ENCODE results near the gene SAA2.
"Not testable (repeated sequence)": the region's sequence is repeated elsewhere in the genome, so short reads cannot be mapped to it uniquely, and the experiment has no call there.

The SAA2 gene

DNA sequence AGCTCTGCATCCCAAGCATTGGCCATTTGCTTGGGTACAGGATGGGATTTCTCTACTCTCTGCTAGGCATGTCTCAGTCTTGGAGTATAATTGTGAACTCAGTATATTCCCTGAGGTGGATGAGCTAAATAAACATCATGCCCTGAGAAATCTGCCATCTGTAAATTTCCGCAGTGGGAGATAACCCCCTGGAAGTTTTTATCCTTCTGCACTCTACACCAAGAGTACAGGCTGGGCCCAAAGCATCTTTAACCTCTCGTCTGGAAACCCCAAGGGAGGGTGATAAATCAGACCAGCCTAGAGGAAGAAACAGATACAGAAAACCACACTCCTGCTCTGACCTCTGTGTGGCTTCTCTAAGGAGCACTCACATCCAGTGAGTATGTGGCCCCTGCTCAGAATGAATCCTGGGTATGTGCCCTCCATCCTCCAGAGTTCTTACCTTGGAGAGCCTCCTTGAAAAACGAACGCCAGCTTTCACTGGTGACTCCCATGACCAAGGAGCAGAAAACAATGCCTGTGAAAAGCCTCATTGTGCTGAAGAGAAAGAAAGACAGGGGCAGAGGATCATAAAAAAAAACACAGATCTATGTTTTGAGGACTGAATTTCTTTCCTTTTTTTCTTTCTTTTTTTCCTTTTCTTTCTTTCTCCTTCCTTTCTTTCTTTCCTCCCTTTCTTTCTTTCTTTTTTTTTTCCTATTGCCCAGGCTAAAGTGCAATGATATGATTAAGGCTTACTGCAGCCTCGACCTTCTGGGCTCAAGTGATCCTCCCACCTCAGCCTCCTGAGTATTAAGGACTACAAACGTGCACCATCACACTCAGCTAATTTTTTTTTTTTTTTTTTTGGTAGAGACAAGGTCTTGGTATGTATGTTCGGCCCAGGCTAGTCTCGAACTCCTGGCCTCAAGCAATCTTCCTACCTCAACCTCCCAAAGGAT, 12.8 kb downstream of the SAA2 start:
- H3K36me3 ChIP-seq (ENCODE audit: insufficient read depth, low read length): no peaks in the 10 kb centered on the region
- H3K4me1 ChIP-seq (ENCODE audit: insufficient read depth, low read length): no peaks in the 10 kb centered on the region
- H3K9me3 ChIP-seq (ENCODE audit: control insufficient read depth, insufficient read depth, low read length): no peaks in the 10 kb centered on the region
- H3K9ac ChIP-seq (ENCODE audit: low read depth, low read length): no peak overlapping the region

DNA sequence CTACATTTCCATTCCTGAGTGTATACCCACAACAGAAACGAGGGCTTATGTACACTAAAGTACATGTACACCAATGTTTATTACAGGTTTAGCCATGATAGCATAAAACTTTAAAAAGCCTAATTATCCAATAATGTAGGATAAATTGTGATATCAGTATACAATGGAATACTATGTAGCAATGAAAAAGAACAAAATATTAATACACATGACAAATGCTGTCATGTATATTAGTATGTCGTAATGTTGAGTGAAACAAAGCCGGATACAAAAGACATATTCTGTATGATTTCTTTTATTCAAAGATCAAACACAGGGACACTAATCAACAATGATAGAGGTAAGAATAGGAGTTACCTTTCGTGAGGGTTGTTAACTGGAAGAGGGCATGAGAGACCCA, 14.6 kb downstream of the SAA2 start:
- H3K9ac ChIP-seq (ENCODE audit: low read depth, low read length): no peak overlapping the region
- H3K9me3 ChIP-seq (ENCODE audit: control insufficient read depth, insufficient read depth, low read length): no peaks in the 10 kb centered on the region
- H3K36me3 ChIP-seq (ENCODE audit: insufficient read depth, low read length): no peaks in the 10 kb centered on the region
- no peaks in the 10 kb centered on the region for H3K4me1 ChIP-seq (ENCODE audit: insufficient read depth, low read length)

DNA sequence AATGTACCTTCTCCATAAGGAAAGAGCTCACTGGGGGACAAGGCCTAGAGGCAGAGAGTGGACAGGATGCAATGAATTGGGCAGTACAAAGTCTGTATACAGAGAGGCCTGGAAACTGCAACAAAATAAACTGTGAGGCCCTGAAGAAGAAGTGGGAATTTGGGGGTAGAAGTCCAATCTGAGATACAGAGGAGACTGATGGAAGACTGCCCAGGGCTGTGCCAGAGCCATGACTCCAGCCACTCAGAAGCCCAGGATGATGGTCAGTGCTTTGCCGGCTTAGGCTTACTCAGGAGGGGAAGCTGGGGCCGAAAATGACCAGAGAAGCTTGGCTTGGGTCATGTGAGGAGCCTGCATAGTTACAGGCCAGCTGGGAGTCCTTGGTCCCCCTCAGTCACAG, 17.6 kb downstream of the SAA2 start:
- Histone ChIP-seq H3K4me1 (ENCODE audit: insufficient read depth, low read length) (no peaks in the 10 kb centered on the region), H3K9me3 (ENCODE audit: control insufficient read depth, insufficient read depth, low read length) (no peaks in the 10 kb centered on the region), H3K9ac (ENCODE audit: low read depth, low read length) (no peak overlapping the region), H3K36me3 (ENCODE audit: insufficient read depth, low read length) (no peaks in the 10 kb centered on the region)

DNA sequence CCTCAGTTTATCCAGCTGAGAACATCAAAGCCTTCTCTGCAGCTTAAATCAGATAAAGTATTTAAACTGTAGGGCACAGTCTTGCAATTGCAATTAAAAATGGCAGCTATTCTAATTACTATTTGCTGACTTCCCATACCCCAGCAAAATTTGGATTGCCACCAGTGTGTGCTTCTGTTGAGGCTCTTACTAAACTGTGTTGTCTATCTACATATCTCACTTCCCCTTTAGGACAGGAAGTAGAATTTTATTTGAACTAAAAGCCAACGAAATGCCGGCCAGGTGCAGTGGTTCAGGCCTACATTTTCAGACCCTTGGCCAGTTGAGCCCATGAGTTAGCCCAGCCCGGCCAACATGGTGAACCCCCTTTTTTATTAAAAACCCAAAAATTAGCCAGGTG, 19.0 kb downstream of the SAA2 start:
- no peaks in the 10 kb centered on the region for H3K9me3 ChIP-seq (ENCODE audit: control insufficient read depth, insufficient read depth, low read length)
- H3K9ac ChIP-seq (ENCODE audit: low read depth, low read length): no peak overlapping the region
- no peaks in the 10 kb centered on the region for H3K4me1 ChIP-seq (ENCODE audit: insufficient read depth, low read length)
- no peaks in the 10 kb centered on the region for H3K36me3 ChIP-seq (ENCODE audit: insufficient read depth, low read length)

DNA sequence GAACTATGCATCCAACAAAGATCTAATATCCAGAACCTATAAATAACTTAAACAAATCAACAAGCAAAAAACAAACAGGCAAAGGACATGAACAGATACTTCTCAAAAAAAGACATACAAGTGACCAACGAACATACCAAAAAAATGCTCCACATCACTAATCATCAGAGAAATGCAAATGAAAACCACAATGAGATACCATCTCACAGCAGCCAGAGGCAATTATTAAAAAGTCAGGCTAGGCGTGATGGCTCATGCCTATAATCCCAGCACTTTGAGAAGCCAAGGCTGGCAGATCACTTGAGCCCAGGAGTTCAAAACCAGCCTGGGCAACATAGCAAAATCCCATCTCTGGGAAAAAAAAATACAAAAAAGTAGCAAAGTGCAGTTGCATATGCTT, 22.6 kb downstream of the SAA2 start:
- no peaks in the 10 kb centered on the region for H3K4me1 ChIP-seq (ENCODE audit: insufficient read depth, low read length)
- no peaks in the 10 kb centered on the region for H3K9me3 ChIP-seq (ENCODE audit: control insufficient read depth, insufficient read depth, low read length)
- H3K9ac ChIP-seq (ENCODE audit: low read depth, low read length): no peak overlapping the region
- H3K36me3 ChIP-seq (ENCODE audit: insufficient read depth, low read length): no peaks in the 10 kb centered on the region

DNA sequence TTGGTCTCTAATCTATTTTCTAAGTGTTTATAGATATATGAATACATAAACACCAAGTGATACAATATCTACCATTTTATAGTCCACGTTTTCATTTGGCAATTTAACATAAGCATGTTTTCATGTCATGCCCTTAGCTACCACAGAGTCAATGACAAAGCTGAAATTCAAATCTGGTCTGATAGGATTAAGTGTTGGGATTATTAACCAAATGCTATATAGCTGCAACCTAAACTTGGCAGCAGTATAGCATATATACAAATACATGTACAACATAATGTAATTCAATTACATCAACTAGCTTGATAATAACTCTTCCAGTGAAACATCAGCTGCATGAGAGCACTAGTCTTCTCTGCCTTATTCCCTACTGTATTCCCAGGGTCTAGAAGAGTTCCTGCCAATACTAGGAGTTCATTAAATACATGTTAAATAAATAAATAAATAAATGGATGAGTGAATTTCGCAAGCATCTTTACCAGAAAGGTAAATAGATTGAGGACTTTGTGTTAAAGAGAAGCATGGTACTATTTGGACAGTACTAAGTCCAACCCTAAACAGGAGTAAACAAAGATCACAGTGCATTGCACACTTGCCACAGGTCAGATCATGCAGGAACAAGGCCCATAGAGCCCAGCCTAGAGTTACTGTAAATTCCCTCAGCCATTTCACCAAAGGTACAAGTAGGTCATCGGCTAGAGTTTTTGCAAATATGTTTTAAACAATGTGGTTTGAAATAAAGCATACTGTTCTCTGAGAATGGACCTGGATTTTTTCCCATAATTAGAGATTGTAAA, 24.7 kb downstream of the SAA2 start:
- no peaks in the 10 kb centered on the region for H3K4me1 ChIP-seq (ENCODE audit: insufficient read depth, low read length)
- no peaks in the 10 kb centered on the region for H3K9me3 ChIP-seq (ENCODE audit: control insufficient read depth, insufficient read depth, low read length)
- H3K9ac ChIP-seq (ENCODE audit: low read depth, low read length): no peak overlapping the region
- no peaks in the 10 kb centered on the region for H3K36me3 ChIP-seq (ENCODE audit: insufficient read depth, low read length)

DNA sequence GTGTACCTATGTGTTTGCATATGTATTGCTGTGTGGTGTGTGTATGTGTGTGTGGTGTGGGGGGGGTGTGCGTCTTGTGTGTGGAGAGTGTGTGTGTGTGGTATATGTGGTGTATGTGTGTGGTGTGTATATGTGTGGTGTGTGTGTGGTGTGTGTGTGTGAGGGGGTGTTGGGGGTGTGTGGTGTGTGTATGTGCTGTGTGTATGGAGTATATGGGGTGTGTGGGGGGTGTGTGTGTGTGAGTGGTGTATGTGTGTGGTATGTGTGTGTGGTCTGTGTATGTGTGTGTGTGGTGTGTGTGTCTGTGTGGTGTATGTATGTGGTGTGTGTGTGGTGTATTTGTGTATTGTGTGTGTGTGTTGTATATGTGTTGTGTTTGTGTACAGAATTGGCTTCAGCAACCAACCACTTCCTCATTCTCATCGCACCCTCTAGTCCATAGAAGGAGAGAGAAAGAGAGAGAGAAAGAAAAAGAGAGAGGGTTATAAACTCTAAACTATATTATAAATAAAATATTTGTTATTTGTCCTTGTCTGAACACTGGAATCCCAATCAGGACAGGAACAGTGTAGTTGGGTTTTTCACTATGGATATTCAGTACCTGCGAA, 25.6 kb downstream of the SAA2 start:
- Histone ChIP-seq H3K9ac (ENCODE audit: low read depth, low read length) (no peak overlapping the region), H3K36me3 (ENCODE audit: insufficient read depth, low read length) (no peaks in the 10 kb centered on the region), H3K4me1 (ENCODE audit: insufficient read depth, low read length) (no peaks in the 10 kb centered on the region), H3K9me3 (ENCODE audit: control insufficient read depth, insufficient read depth, low read length) (no peaks in the 10 kb centered on the region)

DNA sequence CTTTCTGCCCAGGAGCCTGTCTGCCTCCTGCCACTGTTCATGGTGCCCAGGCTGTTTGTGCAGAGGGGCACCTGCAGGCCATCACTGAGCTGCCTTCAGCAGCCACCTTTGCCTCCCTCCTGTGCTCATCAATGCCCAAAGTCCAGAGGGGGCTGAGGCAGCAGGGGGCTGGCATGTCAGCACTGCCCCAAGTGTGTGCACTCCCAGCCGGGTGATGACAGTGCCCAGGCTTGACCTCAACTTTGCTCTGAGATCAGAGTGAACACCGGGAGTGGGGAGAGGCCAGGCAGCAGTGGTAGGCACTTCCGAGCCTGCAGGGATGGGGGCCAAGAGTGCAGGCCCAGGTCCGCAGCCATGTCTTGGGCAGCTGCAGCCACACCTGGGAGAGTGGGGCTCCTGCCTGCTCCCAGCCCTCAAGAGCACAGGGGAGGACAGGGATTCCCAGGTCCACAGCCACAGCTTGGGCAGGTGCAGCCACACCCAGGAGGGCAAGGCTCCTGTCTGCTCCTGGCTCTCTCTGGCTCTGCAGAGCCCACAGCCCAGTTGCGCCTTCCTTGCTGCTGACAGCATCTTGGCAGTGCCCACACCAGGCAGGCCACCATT, 27.1 kb downstream of the SAA2 start:
- Histone ChIP-seq H3K36me3 (ENCODE audit: insufficient read depth, low read length) (no peaks in the 10 kb centered on the region), H3K4me1 (ENCODE audit: insufficient read depth, low read length) (no peaks in the 10 kb centered on the region), H3K9ac (ENCODE audit: low read depth, low read length) (no peak overlapping the region), H3K9me3 (ENCODE audit: control insufficient read depth, insufficient read depth, low read length) (no peaks in the 10 kb centered on the region)

DNA sequence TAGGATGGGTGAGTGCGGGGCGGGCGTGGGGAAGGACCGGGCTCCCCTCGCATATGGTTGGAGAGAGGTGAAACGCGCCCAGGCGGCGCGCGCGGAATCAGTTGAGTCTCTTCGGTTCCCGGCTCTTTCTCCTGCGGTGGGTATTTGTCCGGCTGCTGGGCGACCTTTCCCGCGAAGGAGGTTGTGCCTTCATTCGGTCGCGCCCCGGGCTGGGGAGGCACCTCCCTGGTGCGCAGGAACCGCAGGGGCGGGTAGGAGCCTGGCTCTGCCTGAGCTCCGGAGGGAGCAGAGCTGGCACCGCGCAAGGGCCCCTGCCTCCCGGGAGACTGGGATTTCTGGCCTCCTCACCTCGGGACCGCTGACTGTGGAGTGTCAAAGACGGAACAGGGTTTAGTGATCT, 39.4 kb downstream of the SAA2 start:
- no peak overlapping the region for H3K9ac ChIP-seq (ENCODE audit: low read depth, low read length)
- no peaks in the 10 kb centered on the region for H3K36me3 ChIP-seq (ENCODE audit: insufficient read depth, low read length)
- H3K4me1 ChIP-seq (ENCODE audit: insufficient read depth, low read length): no peaks in the 10 kb centered on the region
- no peaks in the 10 kb centered on the region for H3K9me3 ChIP-seq (ENCODE audit: control insufficient read depth, insufficient read depth, low read length)

DNA sequence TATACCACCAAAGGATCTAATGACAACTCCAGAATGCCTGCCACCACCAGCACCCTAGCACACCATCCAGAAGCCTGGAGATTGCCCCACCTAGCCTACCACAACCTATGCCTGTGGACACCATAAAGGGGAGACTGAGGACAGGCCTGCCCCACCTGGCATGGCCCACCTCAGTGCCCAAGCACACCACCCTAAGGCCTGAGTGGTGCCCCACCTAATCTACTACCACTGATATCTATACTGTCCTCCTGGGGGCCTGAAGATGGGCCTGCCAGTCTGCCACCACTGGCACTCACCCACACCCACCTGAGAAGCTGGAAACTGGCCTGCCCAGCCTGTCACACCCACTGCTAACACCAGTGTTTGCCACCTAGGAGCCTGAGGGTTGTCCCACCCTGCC, 43.7 kb downstream of the SAA2 start:
- Histone ChIP-seq H3K9me3 (ENCODE audit: control insufficient read depth, insufficient read depth, low read length) (no peaks in the 10 kb centered on the region), H3K9ac (ENCODE audit: low read depth, low read length) (no peak overlapping the region), H3K4me1 (ENCODE audit: insufficient read depth, low read length) (no peaks in the 10 kb centered on the region), H3K36me3 (ENCODE audit: insufficient read depth, low read length) (no peaks in the 10 kb centered on the region)

DNA sequence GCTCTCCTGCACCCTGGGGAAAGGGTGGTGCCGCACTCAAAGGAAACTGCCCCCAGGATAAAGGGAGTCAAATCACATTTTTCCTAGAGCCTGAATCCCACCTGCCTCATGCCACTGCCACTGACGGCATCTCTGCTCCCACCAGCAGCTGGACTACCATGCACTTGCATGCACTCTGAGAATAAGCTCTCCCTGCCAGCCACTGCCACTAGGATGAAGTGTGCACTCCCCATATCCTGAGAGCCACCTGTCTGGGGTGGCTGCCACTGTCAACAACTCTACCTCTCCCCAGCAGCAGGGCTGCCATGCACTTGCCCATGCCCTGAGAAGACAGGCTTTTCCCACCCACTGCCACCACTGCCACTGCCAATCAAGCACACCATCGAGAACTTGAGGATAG, 44.2 kb downstream of the SAA2 start:
- Histone ChIP-seq H3K9ac (ENCODE audit: low read depth, low read length) (no peak overlapping the region), H3K36me3 (ENCODE audit: insufficient read depth, low read length) (no peaks in the 10 kb centered on the region), H3K4me1 (ENCODE audit: insufficient read depth, low read length) (no peaks in the 10 kb centered on the region), H3K9me3 (ENCODE audit: control insufficient read depth, insufficient read depth, low read length) (no peaks in the 10 kb centered on the region)

DNA sequence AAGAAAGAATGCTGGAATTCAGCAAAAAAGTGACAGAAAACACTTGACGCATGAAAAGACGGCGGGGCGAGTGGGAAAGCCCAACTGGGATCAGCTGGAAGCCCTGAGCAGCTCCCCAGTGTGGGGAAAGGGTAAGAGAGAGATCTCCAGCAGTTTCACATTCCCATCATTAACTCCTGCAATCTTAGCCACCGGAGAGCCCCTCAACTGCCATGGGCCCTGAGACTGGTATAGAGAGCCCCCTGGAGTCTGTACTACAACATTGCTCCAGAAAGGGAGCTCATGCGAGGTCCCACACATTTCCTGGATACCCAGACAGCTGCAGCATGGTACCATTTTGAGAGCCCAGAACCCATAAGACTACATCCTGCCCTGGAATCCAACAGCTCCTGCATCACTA, 44.7 kb downstream of the SAA2 start:
- no peaks in the 10 kb centered on the region for H3K9me3 ChIP-seq (ENCODE audit: control insufficient read depth, insufficient read depth, low read length)
- H3K36me3 ChIP-seq (ENCODE audit: insufficient read depth, low read length): no peaks in the 10 kb centered on the region
- no peaks in the 10 kb centered on the region for H3K4me1 ChIP-seq (ENCODE audit: insufficient read depth, low read length)
- H3K9ac ChIP-seq (ENCODE audit: low read depth, low read length): no peak overlapping the region

DNA sequence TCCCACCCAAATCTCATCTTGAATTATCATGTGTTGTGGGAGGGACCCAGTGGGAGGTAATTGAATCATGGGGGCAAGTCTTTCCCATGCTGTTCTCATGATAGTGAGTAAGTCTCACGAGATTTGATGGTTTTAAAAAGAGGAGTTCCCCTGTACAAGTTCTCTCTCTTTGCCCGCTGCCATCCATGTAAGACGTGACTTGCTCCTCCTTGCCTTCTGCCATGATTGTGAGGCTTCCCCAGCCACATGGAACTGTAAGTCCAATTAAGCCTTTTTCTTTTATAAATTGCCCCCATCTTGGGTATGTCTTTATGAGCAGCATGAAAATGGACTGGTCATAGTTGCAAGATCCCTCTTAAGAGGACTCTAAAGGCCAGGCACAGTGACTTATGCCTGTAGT, 50.7 kb downstream of the SAA2 start:
- H3K9me3 ChIP-seq (ENCODE audit: control insufficient read depth, insufficient read depth, low read length); H3K36me3 ChIP-seq (ENCODE audit: insufficient read depth, low read length); H3K9ac ChIP-seq (ENCODE audit: low read depth, low read length); H3K4me1 ChIP-seq (ENCODE audit: insufficient read depth, low read length): not testable (repeated sequence)

DNA sequence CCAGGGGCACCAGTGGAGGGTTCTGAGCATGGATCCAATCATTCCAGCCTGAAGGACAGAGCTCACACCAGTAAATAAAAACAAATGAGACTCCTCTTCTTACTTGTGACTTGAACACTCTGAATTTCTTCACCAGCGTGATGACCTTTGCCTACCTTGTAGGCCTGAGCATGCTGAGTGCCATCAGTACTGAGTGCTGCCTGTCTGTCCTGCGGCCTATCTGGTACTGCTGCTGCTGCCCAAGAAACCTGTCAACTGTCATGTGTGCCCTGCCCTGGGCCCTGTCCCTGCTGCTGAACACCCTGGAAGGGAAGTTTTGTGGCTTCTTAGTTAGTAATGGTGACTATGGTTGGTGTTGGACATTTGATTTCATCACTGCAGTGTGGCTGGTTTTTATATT, 51.9 kb downstream of the SAA2 start:
- H3K4me1 ChIP-seq (ENCODE audit: insufficient read depth, low read length): no peaks in the 10 kb centered on the region
- no peaks in the 10 kb centered on the region for H3K9me3 ChIP-seq (ENCODE audit: control insufficient read depth, insufficient read depth, low read length)
- H3K36me3 ChIP-seq (ENCODE audit: insufficient read depth, low read length): no peaks in the 10 kb centered on the region
- H3K9ac ChIP-seq (ENCODE audit: low read depth, low read length): no peak overlapping the region
